Breast epithelium (tissue), 3 donors: Measurements from ENCODE around the gene TXNRD2.

ENCODE experiments used
- POLR2A ChIP-seq: fragments of 450-650 bp; IDR thresholded peaks from one replicate; pipeline ENCODE4 v1.6.1; 2016; ENCODE audit warnings: antibody characterized with exemption, mild to moderate bottlenecking, moderate library complexity
- TF ChIP-seq, protein P1 (sequence below), 3 donors: fragments of 450-650 bp; IDR thresholded peaks; one replicate each; pipeline ENCODE4 v1.5.1; 2016 to 2017; ENCODE audit warnings: antibody characterized with exemption in 3 of 3, mild to moderate bottlenecking in 3 of 3, moderate library complexity in 3 of 3

DNA sequence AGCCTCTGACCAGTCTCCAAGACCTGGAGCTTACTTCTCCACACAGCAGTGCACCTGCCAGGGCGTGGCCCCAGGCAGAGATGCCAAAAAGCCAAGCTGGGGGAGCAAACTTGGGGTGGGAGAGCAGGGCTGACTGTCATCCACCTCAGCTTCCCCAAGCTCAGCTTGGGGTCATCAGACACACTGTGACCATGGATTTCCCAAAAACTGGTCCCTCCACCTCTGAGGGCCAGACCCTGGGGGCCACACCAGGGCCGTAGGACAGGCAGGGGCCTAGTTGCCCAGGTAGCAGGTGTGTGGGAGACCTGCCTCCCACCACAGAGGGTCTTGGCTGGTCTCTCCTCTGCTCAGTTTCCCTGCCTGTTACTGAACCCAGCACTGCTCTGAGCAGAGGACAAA is 44.4 kb upstream of the TXNRD2 start:
- TF ChIP-seq, protein P1, sequence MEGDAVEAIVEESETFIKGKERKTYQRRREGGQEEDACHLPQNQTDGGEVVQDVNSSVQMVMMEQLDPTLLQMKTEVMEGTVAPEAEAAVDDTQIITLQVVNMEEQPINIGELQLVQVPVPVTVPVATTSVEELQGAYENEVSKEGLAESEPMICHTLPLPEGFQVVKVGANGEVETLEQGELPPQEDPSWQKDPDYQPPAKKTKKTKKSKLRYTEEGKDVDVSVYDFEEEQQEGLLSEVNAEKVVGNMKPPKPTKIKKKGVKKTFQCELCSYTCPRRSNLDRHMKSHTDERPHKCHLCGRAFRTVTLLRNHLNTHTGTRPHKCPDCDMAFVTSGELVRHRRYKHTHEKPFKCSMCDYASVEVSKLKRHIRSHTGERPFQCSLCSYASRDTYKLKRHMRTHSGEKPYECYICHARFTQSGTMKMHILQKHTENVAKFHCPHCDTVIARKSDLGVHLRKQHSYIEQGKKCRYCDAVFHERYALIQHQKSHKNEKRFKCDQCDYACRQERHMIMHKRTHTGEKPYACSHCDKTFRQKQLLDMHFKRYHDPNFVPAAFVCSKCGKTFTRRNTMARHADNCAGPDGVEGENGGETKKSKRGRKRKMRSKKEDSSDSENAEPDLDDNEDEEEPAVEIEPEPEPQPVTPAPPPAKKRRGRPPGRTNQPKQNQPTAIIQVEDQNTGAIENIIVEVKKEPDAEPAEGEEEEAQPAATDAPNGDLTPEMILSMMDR (IDR thresholded peaks at IDR 0.05), result no peak
- TF ChIP-seq POLR2A, result no peak
